Mammary epithelial cell (primary cell): Measurements from ENCODE around the gene PARVB.

ENCODE experiments used
- EZH2 ChIP-seq: IDR thresholded peaks from 2 replicates; pipeline ENCODE4 v1.6.1; 2012; ENCODE audit warnings: low read length, inconsistent platforms, borderline replicate concordance
- TF ChIP-seq, protein P1 (sequence below), 2 donors: IDR thresholded peaks in 1 of 2; conservative IDR thresholded peaks in 1 of 2; 2 replicates each; pipeline ENCODE4 v1.5.1; 2011 to 2012; ENCODE audit warnings: inconsistent platforms in 2 of 2, low read length in 2 of 2, mild to moderate bottlenecking in 2 of 2, control low read depth in 1 of 2, low read depth in 1 of 2; ENCODE audit not compliant: insufficient read depth in 1 of 2; ENCODE audit errors: extremely low read depth in 1 of 2

DNA sequence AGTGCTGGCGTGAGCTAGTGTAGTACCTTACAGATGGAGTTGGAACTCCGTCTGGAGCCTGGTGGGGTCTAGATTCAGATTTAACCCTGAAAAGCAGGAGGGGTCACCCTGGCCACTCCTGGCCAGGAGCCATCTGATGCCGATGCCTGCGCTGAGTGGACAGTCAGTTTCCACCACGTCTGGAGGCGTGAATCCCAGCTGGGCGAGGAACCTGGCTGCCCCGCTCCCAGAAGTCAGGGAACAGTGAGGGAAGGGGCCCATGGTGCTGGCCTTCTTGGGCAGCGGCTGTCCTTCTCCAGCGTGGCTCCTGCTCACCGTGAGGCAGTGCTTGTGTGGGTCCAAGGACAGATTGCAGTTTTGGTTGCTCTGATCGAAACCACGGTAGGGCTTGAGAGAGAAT lies 76.3 kb downstream of the PARVB start:
- TF ChIP-seq, protein P1, sequence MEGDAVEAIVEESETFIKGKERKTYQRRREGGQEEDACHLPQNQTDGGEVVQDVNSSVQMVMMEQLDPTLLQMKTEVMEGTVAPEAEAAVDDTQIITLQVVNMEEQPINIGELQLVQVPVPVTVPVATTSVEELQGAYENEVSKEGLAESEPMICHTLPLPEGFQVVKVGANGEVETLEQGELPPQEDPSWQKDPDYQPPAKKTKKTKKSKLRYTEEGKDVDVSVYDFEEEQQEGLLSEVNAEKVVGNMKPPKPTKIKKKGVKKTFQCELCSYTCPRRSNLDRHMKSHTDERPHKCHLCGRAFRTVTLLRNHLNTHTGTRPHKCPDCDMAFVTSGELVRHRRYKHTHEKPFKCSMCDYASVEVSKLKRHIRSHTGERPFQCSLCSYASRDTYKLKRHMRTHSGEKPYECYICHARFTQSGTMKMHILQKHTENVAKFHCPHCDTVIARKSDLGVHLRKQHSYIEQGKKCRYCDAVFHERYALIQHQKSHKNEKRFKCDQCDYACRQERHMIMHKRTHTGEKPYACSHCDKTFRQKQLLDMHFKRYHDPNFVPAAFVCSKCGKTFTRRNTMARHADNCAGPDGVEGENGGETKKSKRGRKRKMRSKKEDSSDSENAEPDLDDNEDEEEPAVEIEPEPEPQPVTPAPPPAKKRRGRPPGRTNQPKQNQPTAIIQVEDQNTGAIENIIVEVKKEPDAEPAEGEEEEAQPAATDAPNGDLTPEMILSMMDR (conservative IDR thresholded peaks at IDR 0.05 in 1 of 2, IDR thresholded peaks at IDR 0.05 in 1 of 2; ENCODE audit: extremely low read depth in 1 of 2, insufficient read depth in 1 of 2, low read depth in 1 of 2, low read length in 2 of 2), result no peak
- TF ChIP-seq EZH2, result no peak
